ENCODE measurements around the gene LIMCH1.

DNA sequence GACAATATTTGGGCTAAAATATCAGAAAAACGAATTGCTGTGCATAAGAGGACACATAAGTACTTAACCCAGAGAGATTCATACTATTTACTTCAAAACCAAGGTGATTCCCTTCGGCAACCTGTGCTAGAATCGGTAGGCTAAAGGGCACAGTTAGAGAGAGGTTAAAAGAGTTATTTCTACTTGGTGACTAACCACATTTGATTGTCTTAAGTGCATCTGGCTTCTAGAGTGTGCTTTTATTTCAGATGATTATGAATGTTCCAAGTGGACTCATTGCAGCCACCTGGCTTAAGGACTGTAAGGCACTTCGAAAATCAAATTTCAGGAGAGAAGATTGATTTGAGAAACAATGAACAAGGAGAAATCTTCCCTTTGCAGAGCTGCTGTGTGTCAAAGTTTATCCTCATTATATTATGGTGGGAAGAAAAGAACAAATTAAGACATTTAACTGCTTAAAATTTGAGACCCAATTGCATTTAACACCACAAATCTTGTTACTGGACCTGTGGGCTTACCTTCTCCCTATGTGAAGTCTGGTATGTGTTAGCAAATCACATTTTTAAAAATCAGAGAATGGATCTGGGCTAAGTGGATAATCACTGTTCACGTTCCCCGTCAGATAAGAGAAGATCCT lies 176.5 kb downstream of the LIMCH1 start:
- TF ChIP-seq CTCF (IDR thresholded peaks at IDR 0.05) (no peak), POLR2A (IDR thresholded peaks at IDR 0.05) (no peak)

Data from testis (tissue), 2 donors.